Natural killer cell (primary cell): Measurements from ENCODE around the gene MYO1D. TPM values are rescaled to one million over a fixed set of nuclear protein-coding genes. Genes with fewer than 3 reads are reported as not detected.

Experiments
- ATAC-seq, 3 donors: fragments of 150-1000 bp in 2 of 3; fragments of 200-7000 bp in 1 of 3; cut with Tn5 transposase; 1 replicate in 1 of 3; 2 replicates in 2 of 3; pipeline ENCODE4 v1.10.0; 2021; ENCODE audit warnings: mild to moderate bottlenecking in 2 of 3, moderate library complexity in 2 of 3
- DNase-seq, 2 donors: peaks; one replicate each; pipeline versions ENCODE4 v3.0.0 to v3.0.0-alpha.2; 2013 to 2021; ENCODE audit warnings: mixed read lengths in 1 of 2
- H3K27ac ChIP-seq: one replicate; pipeline ENCODE4 v1.5.1; 2013; ENCODE audit warnings: mild to moderate bottlenecking, low read length
- H3K27me3 ChIP-seq: one replicate; pipeline ENCODE4 v1.6.1; 2013; ENCODE audit warnings: low read length; ENCODE audit not compliant: control insufficient read depth, insufficient read depth
- H3K36me3 ChIP-seq: one replicate; pipeline ENCODE4 v1.6.1; 2013; ENCODE audit warnings: low read length; ENCODE audit not compliant: control insufficient read depth, insufficient read depth
- H3K4me1 ChIP-seq: one replicate; pipeline ENCODE4 v1.6.1; 2013; ENCODE audit warnings: low read length; ENCODE audit not compliant: control insufficient read depth, insufficient read depth
- H3K4me3 ChIP-seq: one replicate; pipeline ENCODE4 v1.5.1; 2013; ENCODE audit warnings: low read length
- H3K9me3 ChIP-seq: one replicate; pipeline ENCODE4 v1.6.1; 2013; ENCODE audit warnings: low read length; ENCODE audit not compliant: control insufficient read depth, insufficient read depth
- H3K27ac Mint-ChIP-seq, 2 donors: one replicate each; pipeline ENCODE4 v1.8.0; 2022; ENCODE audit warnings: mild to moderate bottlenecking in 2 of 2, mixed read lengths in 2 of 2, moderate library complexity in 1 of 2
- H3K27me3 Mint-ChIP-seq, 2 donors: one replicate each; pipeline ENCODE4 v1.8.0; 2022; ENCODE audit warnings: low read depth in 2 of 2, mixed read lengths in 2 of 2
- H3K36me3 Mint-ChIP-seq: one replicate; pipeline ENCODE4 v1.8.0; 2022; ENCODE audit warnings: mixed read lengths
- H3K4me1 Mint-ChIP-seq, 2 donors: one replicate each; pipeline ENCODE4 v1.8.0; 2022; ENCODE audit warnings: mixed read lengths in 2 of 2
- H3K4me3 Mint-ChIP-seq: one replicate; pipeline ENCODE4 v1.8.0; 2022; ENCODE audit warnings: mild to moderate bottlenecking, moderate library complexity, mixed read lengths
- H3K9me3 Mint-ChIP-seq, 2 donors: one replicate each; pipeline ENCODE4 v1.8.0; 2022; ENCODE audit warnings: mixed read lengths in 2 of 2
- WGBS: methylation state at CpG from one replicate; pipeline ENCODE4 v1.1.7; 2013; ENCODE audit warnings: missing lambda C conversion rate; ENCODE audit not compliant: insufficient coverage; 5-methylcytosine and 5-hydroxymethylcytosine counted together
- intact Hi-C: fragments of 100-400 bp; cut with micrococcal nuclease; formaldehyde crosslinking; loops from one replicate; pipeline ENCODE4 v1.14.2; 2022
- total RNA-seq, 4 donors: library from RNA; stranded (reverse); fragments of 120-200 nt in 1 of 4; gene quantifications; one replicate each; pipeline versions ENCODE4 v1.2.3 to v1.2.4, GENCODE V29; 2013 to 2022
- TF ChIP-seq, protein P1 (sequence below): fragments of 200-600 bp; IDR thresholded peaks from one replicate; pipeline ENCODE4 v1.8.0; 2022; ENCODE audit warnings: antibody characterized with exemption

The MYO1D gene
- total RNA-seq, 3 donors from 2014 or later (not counting 1 experiment from before 2014, with no cell fraction given): 6.8 to 20.2 (median 10.5) TPM

DNA sequence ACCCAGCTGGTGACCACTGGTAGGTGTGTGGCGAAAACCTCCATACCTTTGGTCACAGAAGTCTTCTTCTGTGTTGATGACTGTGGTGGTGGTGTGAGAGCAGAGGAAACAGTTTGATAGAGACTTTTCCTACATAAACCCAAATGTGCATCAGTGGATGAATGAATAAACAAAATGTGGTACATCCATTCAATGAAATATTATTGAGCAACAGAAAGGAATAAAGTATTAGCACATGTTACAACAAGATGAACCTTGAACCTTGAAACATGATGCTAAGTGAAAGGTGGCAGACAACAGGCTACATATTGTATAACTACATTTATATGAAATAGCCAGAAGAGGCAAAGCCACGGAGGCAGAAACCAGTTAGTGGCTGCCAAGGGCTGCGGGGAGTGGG lies 374.9 kb downstream of the MYO1D start:
- Histone ChIP-seq H3K9me3 (no peaks in the 10 kb centered on the region), H3K27me3 (no peaks in the 10 kb centered on the region), H3K4me1 (peaks cover 58% of the 10 kb centered on the region), H3K4me3 (no peak overlapping the region), H3K36me3 (no peaks in the 10 kb centered on the region), H3K27ac (no peak overlapping the region)
- TF ChIP-seq, protein P1, sequence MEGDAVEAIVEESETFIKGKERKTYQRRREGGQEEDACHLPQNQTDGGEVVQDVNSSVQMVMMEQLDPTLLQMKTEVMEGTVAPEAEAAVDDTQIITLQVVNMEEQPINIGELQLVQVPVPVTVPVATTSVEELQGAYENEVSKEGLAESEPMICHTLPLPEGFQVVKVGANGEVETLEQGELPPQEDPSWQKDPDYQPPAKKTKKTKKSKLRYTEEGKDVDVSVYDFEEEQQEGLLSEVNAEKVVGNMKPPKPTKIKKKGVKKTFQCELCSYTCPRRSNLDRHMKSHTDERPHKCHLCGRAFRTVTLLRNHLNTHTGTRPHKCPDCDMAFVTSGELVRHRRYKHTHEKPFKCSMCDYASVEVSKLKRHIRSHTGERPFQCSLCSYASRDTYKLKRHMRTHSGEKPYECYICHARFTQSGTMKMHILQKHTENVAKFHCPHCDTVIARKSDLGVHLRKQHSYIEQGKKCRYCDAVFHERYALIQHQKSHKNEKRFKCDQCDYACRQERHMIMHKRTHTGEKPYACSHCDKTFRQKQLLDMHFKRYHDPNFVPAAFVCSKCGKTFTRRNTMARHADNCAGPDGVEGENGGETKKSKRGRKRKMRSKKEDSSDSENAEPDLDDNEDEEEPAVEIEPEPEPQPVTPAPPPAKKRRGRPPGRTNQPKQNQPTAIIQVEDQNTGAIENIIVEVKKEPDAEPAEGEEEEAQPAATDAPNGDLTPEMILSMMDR: no peak
- no peaks in the 10 kb centered on the region for H3K36me3 Mint-ChIP-seq
- H3K4me1 Mint-ChIP-seq: peaks cover 52 to 55% of the 10 kb centered on the region in 2 donors
- H3K4me3 Mint-ChIP-seq: peak overlapping the region; percentile 74
- H3K9me3 Mint-ChIP-seq: no peaks in the 10 kb centered on the region
- peak overlapping the region; percentile 95 to 98 for H3K27ac Mint-ChIP-seq
- no peak for ATAC-seq
- no peaks in the 10 kb centered on the region for H3K27me3 Mint-ChIP-seq
- 79% methylated on average over 3 of the region's 3 CpGs for WGBS
- intact Hi-C loops: loop anchor here (2.0 kb wide), 1 partner anchor 15 kb away; the partner anchor contains the start of gene CDK5R1
- DNase-seq: no peak

DNA sequence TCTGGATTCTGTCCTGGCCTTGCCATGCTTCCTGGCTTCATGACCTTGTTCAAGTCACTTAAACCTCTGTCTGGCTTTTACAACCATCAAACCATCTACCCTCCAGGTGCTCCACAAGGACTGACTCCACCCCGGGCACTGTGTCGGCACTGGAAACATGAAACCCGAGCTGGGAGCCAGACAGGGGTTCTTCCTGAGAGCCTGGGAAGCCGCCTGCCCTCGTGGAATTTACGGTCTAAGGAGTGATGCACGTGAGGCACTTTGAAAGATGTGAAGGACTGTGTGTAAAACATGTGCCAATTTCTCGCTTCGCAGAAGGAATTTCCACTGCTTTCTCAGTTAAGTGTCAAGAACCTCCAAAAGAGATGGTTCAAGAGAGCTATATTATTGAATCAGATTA lies 378.5 kb downstream of the MYO1D start:
- H3K27me3 Mint-ChIP-seq: no peaks in the 10 kb centered on the region
- H3K27ac Mint-ChIP-seq: no peak overlapping the region
- no peak overlapping the region for H3K27ac ChIP-seq
- intact Hi-C loops: no loop called here
- H3K27me3 ChIP-seq: no peaks in the 10 kb centered on the region
- DNase-seq (no peak), ATAC-seq (no peak)
- no peak overlapping the region for H3K4me3 ChIP-seq
- no peaks in the 10 kb centered on the region for H3K36me3 ChIP-seq
- no peaks in the 10 kb centered on the region for H3K9me3 Mint-ChIP-seq
- H3K4me1 Mint-ChIP-seq: peaks cover 28 to 37% of the 10 kb centered on the region in 2 donors
- peaks cover 50% of the 10 kb centered on the region for H3K4me1 ChIP-seq
- TF ChIP-seq, protein P1: no peak
- WGBS: 91% methylated on average over 9 of the region's 9 CpGs
- no peaks in the 10 kb centered on the region for H3K36me3 Mint-ChIP-seq
- H3K4me3 Mint-ChIP-seq: no peak overlapping the region
- no peaks in the 10 kb centered on the region for H3K9me3 ChIP-seq

DNA sequence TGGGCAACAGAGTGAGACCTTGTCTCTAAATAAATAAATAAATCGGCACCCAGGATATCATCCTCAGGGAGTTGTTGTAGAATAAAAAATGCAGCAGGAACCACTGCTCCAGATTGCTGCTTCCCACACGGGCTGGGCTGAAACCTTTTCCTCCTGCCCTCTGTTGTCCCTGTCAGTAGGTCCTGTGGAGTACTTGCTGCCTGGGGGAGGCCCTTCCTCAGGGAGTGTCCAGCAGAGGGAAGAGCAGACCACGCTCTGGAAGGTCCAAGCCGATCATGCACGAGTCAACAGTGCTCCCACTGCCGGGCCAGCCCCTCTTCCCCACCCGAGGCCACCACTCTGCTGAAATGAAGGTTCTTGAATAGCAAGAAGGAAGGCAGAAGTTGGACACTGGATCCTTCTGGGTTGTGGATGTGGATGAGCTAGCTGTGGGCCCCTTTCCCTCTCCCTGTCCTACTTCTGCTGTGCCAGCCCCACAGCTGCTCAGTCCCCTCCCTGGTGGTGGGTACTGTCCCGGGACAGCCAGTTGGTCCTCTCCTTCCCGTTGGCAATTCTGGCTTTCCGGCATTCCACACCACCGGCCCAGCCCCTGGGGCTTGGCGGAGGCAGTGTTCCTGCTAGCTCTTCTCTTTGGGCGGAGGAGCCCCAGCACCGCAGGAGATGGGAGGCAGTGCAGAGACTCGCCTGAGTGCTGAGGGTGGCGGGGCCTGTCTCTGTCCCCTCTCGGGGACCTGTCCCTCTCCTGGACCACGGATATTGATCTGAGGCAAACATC lies 379.3 kb downstream of the MYO1D start:
- no peaks in the 10 kb centered on the region for H3K36me3 Mint-ChIP-seq
- H3K9me3 ChIP-seq: no peaks in the 10 kb centered on the region
- H3K27me3 Mint-ChIP-seq: no peaks in the 10 kb centered on the region
- no peak overlapping the region for H3K27ac ChIP-seq
- no peaks in the 10 kb centered on the region for H3K27me3 ChIP-seq
- no peaks in the 10 kb centered on the region for H3K36me3 ChIP-seq
- WGBS: 94% methylated on average over 18 of the region's 18 CpGs
- H3K4me1 ChIP-seq: peaks cover 50% of the 10 kb centered on the region
- DNase-seq (no peak), ATAC-seq (no peak)
- intact Hi-C loops: no loop called here
- peak overlapping the region in 1 of 2 donors; percentile 38 for H3K27ac Mint-ChIP-seq
- peaks cover 26 to 37% of the 10 kb centered on the region in 2 donors for H3K4me1 Mint-ChIP-seq
- H3K9me3 Mint-ChIP-seq: no peaks in the 10 kb centered on the region
- TF ChIP-seq, protein P1: no peak
- no peak overlapping the region for H3K4me3 ChIP-seq
- no peak overlapping the region for H3K4me3 Mint-ChIP-seq
